GM19468 (cell line): Measurements from ENCODE around the gene ZNF428.
"Not testable (repeated sequence)": the region's sequence is repeated elsewhere in the genome, so short reads cannot be mapped to it uniquely, and the experiment has no call there.

Experiments
- ATAC-seq: cut with Tn5 transposase; IDR thresholded peaks from one replicate; pipeline ENCODE4 v1.9.1; 2021; ENCODE audit warnings: mild to moderate bottlenecking, moderate library complexity, moderate number of reproducible peaks; ENCODE audit not compliant: unreplicated experiment; ENCODE audit errors: extremely low read depth

The ZNF428 gene

GRCh38 chr19:43641333-43641732 is 21.9 kb upstream of the ZNF428 start:
- ATAC-seq, result no peak

- no peak for ATAC-seq
These were observed 21.0 kb upstream of the ZNF428 start for GRCh38 chr19:43640424-43640757.

GRCh38 chr19:43639519-43640423 is 20.3 kb upstream of the ZNF428 start, which contains the start of gene CADM4:
Gene CADM4 (minus strand): TSS chr19:43639850. CDS start chr19:43639790, 60 bp downstream.
- ATAC-seq, result no peak

GRCh38 chr19:43638995-43639518 is 19.6 kb upstream of the ZNF428 start:
- ATAC-seq, result no peak

- ATAC-seq, result no peak
These were observed 19.0 kb upstream of the ZNF428 start for GRCh38 chr19:43638214-43638994.

- no peak for ATAC-seq
These were observed 16.8 kb upstream of the ZNF428 start for GRCh38 chr19:43636121-43636683.

- not testable (repeated sequence) for ATAC-seq
These were observed 16.1 kb upstream of the ZNF428 start for GRCh38 chr19:43635561-43635940.

- ATAC-seq, result no peak
These were observed 15.6 kb upstream of the ZNF428 start for GRCh38 chr19:43634872-43635560.

- ATAC-seq, result no peak
These were observed 15.1 kb upstream of the ZNF428 start for GRCh38 chr19:43634506-43634871.

GRCh38 chr19:43634068-43634467 is 14.6 kb upstream of the ZNF428 start:
- ATAC-seq, result no peak

GRCh38 chr19:43633520-43633919 is 14.1 kb upstream of the ZNF428 start:
- ATAC-seq, result no peak

- no peak for ATAC-seq
These were observed 12.1 kb upstream of the ZNF428 start for GRCh38 chr19:43631491-43631890.

GRCh38 chr19:43628646-43629326 is 9.4 kb upstream of the ZNF428 start:
- ATAC-seq, result no peak

GRCh38 chr19:43626838-43627237 is 7.4 kb upstream of the ZNF428 start:
- ATAC-seq, result no peak

GRCh38 chr19:43625918-43626579 is 6.6 kb upstream of the ZNF428 start:
- ATAC-seq, result no peak

- ATAC-seq, result no peak
These were observed 5.5 kb upstream of the ZNF428 start for GRCh38 chr19:43624933-43625332.

- ATAC-seq, result no peak
These were observed 4.7 kb upstream of the ZNF428 start for GRCh38 chr19:43623889-43624670.

GRCh38 chr19:43622956-43623355 is 3.5 kb upstream of the ZNF428 start:
- no peak for ATAC-seq
